Urothelium cell line (cell line): ENCODE results near the gene EXOC6B.

Source experiments
- DNase-seq: peaks from one replicate; pipeline ENCODE4 v3.0.0; 2011; ENCODE audit warnings: low spot score, mixed read lengths
- FAIRE-seq: peaks from 2 replicates; lab custom pipeline; 2011; peaks lifted over from hg19 to GRCh38; lab: Jason Lieb, UNC

Gene EXOC6B

DNA sequence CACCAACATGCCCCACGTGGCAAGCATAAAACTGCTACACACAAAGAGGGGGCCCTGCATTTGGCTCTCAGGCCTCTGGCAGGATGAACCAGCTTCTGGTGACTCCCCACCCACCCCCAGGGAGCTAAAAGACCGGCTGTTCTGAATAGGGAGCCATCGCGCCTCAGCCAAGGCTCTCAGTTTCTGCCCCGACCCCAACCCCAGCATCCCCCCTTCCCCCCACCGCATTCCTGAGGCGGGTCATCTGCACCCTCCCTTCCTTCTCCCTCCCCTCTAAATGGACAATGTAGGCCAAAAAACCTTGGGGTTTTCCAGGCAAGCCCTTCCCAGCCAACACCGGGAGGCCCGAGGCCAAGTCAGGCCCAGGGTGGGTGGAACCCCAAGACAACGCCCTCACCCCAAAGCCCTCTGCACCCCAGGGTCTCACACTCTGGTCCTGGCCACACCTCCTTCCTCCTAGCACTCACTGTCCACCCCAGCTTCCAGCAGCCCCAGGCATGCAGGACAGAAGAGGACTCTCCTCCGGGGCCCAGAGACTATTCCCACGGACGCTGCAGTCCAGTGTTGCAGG, 683.9 kb downstream of the EXOC6B start:
- DNase-seq (no peak), FAIRE-seq (no peak)

DNA sequence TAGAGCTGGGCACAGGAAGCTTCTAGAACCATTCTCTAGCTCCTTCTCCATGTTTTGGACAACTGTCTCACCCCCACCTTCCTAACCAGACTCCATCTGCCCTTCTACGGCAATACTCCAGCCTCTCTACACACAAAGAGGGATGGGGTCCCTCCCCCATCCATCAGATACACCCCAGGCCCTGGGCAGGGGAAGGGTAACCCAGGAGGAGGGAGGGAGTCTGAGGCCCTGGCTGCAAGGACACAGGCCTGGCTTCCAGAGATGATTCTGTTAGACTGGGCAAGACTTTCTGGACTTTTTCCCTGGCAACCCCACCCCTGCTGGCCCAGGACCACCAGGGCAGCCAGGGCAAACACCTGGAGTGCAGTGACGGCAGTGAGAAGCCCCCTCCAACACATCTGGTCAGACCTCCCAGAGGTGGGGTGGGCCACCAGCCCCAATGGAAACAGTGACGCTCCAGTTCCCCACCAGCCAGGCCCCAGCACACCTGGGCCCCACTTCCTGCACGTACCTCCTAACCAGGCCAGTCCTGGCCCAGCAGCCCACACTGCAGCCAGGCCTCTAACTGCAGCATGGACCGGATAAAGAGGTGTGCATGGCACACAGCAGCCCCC, 684.7 kb downstream of the EXOC6B start:
- no peak for FAIRE-seq
- DNase-seq = no peak

DNA sequence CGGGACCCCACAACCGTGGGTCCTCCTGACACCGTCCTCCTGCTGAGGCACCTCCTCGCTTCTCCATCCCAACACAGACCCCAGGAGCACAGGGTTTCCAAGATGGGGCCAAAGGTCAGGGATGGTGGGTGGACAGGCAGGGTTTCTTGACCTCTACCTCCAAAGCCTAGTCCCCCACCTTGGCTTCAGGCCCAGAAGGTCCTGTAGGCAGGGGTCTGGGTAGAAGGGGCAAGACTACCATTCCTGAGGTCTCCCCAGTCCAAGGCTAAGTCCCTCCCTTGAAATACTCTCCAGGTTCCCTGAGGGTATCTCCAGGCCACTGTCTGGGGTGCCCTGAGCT, 685.2 kb downstream of the EXOC6B start:
- DNase-seq (no peak), FAIRE-seq (no peak)

DNA sequence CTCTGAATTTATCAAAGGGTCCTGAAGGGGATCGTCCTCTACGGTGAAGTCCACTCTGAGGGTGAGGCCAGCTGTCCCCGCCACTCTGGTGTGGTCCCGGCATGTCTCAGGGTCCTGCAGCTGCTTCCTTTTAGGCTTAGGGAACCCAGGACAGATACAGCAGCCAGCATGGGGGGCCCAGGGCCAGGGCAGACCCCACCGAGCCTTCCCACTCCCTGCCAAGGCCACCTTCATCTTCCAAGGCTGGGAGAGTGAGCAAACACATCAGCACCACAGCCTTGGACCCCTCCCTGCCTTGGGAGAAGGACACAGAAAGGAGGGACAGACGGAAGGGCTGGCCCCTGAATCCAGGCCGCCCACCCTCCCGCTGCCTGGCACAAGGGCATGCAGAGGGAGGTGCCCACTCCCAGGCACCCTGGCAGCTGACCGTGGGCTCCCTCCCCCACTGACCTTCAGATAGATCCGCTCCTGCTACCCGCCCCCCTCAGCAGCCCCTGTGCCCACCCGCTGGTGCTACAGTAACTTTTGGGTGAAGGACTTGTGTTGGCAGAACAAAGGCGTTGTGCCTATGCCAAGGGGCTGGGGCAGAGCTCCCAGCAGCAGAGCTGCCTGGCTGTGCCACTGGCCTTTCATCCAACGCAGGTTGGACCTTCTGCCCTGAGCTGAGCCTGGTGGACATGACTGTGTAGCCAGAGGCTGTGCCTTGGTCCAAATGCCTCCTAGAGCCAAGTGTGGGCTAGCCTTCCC, 685.8 kb downstream of the EXOC6B start:
- FAIRE-seq (no peak), DNase-seq (no peak)

DNA sequence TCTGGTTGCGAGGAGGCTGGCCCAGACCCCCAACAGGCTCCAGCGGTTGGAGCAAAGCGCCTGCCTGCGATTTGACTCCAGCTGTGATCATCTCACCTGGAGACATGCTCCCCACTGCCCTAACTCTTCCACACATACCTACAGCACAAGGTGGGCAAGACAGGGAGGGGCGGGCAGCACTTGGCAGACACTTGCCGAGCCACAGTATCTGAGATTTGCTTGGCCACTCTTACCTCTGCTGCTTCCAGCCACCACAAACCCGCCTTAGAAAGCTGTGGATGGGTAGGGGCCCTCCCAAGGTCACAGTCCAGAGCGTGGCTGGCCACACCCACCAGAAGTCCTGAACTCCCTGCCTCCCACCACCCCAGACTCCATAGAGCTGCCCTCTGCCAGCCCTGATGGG, 686.4 kb downstream of the EXOC6B start:
- DNase-seq (no peak), FAIRE-seq (no peak)

DNA sequence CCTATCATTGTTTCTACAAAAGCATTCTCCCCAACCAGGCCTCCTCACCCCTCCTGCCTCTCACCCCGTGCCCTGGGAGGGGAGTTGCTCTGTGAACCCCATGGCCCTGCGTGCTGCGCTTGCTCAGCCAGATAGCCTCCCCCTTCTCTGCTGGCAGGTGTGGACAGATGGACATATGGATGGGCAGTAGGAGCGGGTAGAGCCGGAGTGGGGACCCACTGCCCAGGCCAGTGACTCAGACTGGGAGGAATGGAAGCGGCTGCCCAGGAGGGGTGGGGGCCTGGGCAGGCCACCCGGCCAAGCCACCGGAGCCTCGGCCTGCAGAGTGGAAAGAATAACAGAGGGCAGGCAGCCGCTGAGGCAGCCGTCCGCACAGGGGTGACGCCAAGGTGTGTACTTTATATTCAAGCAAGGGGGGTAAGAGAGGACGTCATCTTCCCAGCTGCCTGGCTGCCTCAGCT, 686.9 kb downstream of the EXOC6B start:
- FAIRE-seq = no peak
- DNase-seq = no peak

DNA sequence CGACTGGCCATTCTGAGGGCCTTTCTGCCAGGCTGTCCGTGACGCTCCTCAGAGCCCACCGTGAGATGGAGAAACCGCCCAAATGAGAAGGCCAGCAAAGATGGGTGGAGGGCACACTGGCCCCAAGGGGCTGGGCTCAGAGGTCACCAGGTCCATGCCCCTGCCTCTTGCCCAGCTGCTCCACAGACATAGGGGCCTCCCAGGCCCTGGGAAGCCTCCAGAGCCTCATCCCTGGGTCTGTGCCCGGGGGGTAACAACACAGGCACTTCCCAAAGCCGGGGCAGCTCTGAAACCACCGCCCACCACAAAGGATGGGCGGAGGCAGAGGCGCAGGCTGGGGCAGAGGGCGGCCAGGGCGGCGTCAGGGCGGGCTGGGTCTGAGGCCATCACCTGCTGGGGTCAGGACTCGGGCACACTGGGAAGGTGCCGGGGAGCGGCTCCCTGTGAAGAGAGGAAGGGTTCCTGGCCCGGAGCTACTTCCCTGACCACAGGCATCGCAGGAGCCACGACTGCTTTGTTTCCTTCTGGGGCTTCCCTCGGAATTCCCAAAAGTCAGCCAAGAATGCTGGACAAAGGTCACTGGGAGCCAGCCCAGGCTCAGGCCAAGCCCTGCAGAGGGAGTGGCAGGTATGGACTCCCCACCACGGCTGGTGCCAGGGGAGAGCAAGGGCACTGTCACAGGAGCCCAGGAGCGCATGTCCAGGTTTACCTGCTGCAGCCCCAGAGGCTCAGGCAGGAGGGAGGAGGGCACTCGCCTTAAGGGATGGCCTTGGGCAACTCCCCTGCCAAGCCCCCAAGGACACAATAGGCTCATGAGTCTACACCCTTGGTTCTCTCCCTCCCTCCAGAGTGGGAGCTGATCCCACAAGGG, 687.6 kb downstream of the EXOC6B start:
- DNase-seq (no peak), FAIRE-seq (no peak)

DNA sequence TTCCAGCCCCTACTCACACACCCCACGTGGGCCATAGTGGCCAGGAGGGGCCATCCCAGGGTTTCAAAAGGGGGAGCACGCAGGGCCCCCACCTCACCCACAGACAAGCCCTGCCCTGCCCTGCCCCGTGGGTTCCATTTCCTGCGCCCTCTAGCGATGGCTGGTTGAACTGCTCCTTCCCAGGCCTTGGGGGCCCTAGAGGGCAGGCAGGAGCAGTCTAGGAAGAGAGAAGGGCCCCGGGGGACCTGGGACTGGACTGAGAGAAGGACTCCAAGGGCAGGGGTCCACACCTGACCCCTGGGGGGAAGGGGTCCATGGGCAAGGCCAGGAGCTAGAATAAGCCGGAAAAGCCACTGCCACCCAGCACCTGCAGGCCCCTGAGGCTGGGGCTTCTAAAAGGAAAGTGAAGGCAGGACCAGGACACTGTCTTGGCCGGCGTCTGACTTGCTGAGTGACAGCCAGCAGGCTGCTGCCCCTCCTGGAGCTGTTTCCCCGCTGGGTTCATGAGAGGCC, 688.3 kb downstream of the EXOC6B start:
- peak; percentile 88 for DNase-seq
- FAIRE-seq = no peak

DNA sequence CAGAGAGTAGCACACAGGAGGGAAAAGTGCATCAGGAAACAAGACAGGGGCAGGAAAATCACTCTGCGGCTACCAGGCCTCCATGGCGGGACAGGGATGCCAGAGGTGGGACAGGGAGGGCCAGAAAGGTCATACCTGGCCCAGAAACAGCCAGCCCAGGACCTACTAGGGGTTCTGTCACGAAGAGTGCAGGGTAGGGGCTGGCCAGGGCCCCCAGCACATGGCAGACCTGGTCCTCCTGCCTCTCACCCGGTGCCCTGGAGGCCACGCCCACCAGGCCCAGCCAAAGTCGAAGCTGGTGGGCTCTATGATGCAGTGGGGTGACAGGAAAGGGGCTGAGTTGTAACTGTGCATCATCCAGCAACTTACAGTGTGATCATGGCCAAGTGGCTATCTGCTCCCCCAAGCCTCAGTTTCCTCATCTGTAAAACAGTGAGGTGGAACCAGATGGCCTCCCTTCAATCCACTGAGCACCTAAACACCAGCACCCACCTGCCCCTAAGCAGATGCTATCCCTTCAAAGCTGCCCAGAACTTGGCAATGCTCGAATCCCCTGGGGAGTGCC, 688.8 kb downstream of the EXOC6B start:
- FAIRE-seq (peak; percentile 56), DNase-seq (no peak)

DNA sequence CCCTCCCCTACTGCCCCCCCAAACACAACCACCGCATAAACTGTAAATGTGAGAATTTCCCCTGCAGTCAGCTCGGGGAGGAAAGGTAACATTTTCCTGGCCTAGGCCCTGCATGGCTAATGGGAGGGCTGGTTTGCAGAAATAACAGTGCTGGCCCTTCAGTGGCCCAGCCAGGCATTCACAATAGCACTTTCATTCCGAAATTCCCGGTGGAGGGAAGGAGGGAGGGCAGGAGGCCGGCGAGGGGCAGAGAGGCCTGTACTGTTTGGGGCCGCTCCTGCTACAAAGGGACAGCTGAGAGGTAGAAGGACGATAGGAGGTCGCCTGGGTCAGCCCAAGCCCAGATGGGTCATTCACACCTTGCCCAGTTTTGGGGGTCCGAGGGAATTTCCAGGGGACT, 689.5 kb downstream of the EXOC6B start:
- FAIRE-seq (no peak), DNase-seq (no peak)

DNA sequence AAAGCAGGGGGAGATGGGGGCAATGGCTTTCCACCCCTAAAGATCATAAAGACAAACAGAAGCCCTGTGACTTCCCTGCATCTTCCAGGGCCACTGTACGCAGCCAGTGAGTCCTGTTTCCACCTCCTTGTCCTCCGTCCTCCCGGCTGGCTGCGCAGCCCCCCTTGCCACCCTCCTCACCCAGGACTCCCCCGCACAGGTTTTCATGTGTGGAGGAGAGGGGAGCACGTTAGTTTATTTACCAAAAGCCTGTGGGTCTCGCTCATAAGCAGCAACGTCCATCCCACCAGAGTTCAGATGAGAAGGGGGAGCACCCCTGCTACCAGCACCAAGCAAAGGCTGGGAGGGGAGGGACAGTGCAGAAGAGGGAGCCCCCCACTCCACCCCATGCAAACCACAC, 689.9 kb downstream of the EXOC6B start:
- DNase-seq = no peak
- peak; percentile 13 for FAIRE-seq

DNA sequence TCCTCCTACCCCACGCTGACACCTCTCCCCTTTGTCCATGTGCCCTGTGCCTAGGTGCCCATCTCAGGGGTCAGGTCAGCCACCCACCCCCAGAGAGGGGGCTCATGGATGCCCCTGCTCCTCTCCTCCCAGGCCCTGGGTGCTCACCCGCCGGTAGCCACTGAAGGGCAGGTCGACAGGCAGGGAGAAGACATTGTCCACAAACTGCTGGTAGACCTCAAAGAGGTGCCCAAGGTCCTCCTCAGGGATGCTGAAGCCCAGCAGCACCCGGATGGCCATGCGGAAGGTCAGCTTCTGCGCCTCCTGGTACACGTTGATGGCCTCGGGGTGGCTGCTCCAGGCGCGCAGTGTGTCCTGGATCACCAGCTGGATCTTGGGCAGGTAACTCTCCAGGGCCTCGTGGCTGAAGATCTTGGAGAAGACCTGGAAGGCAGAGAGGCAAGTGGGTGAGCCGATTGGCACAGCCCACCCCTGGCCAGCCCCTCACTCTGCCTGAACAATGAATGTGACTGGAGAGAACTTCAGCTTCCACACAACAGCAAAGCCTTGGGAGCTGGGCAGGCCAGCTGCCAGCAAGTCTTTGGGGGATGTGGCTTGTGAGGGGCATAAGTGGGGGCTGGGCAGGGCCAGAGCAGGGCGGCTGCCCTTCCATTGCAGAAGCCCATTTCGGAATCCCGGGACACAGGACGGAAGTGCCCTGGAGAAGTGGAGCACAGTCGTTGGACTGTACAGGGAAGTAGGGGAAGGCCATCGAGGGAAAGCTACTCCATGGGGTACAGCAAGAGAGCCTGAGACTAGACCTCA, 690.6 kb downstream of the EXOC6B start:
- DNase-seq (no peak), FAIRE-seq (no peak)

DNA sequence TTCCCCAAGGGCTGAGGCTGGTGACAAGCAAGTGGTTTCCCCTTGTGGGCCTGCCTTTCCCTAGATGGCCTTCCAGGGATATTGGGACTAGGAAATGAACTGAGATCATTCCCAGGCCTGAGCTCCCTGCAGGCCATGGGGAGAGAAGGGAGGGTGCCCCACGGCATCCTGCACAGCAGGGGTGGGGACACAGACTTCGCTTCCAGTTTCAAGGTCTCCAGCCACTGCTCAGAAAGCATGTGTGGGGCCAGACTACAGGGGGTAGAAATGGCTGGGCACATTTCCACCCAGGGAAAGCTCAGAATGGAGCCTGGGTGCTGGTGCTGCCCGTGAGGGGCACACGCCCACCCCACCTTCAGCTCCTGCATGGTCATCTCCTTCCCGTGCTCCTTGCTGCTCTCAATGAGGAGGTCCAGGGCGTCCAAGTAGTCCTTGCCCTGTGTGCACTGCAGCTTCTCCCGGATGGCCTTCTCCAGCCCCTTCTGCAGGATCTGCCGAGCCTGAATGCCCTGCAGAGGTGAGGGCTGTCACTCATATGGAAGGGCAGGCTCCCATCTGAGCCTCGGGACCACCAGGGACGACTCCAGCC, 691.3 kb downstream of the EXOC6B start:
- FAIRE-seq (no peak), DNase-seq (no peak)

DNA sequence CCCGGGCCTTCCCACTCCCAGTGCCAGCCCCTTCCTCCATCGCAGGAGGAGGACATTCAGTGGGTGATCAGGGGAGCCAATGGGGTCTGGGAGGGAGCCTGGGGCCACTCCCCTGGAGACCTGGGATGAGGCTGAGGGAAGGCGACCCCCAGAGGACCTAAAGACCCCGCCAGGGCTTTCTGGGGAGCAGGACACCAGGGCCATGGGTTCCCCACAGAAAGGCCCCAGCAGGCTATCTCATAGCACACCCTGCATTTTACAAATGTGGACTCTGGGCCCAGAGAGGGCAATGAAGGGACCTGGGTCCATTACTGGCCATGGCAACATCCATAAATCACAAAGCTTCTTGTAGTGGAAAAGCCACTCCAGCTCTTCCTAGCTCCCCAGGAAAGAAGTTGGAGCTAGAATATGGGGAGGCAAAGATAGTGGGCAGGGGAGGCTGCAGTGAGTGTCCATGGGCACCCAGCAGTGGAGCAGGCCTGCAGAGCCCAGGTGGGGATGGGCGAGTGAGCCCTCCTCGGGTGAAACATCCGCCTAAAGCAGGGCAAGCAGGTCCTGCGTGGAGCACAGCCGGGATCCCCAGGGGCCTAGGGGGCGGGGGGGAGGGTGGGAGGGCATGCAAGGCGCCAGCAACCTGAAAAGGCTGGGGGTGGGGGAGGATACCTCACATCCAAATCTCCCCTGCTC, 692.0 kb downstream of the EXOC6B start:
- DNase-seq (no peak), FAIRE-seq (no peak)

DNA sequence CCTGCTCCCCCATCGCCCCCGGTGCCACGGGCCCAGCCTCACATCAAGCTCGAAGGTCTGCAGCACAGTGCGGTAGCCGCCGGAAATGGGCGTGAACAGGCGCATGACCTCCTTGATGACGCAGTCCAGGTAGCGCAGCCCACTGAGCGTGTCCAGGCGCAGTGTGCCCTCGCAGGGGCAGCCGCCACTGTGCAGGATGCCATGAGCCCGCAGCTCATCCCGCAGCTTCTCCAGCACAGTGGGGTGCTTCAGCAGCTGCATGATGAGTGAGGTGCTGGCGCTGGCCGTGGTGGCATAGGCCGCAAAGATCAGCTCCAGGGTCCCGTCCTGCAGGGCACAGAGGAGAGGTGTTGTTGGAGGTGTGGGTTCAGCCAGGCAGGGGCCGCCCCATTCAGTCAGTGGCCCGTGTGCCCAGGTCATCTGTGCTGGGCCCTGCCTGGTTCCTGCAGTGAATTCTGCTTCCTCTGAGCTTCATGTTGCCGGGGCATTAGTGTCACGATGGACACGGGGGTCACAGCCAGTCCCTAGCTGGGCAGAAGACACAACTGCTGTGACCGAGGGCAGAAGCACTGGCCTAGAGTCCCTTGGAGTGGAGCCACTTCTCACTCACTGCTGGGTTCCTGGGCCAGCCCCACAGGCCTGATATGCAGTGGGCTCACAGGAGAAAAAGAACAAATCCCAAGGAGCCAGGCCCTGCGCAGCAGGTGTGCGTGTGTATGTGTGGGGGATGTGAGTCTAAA, 692.7 kb downstream of the EXOC6B start:
- no peak for FAIRE-seq
- DNase-seq = no peak

DNA sequence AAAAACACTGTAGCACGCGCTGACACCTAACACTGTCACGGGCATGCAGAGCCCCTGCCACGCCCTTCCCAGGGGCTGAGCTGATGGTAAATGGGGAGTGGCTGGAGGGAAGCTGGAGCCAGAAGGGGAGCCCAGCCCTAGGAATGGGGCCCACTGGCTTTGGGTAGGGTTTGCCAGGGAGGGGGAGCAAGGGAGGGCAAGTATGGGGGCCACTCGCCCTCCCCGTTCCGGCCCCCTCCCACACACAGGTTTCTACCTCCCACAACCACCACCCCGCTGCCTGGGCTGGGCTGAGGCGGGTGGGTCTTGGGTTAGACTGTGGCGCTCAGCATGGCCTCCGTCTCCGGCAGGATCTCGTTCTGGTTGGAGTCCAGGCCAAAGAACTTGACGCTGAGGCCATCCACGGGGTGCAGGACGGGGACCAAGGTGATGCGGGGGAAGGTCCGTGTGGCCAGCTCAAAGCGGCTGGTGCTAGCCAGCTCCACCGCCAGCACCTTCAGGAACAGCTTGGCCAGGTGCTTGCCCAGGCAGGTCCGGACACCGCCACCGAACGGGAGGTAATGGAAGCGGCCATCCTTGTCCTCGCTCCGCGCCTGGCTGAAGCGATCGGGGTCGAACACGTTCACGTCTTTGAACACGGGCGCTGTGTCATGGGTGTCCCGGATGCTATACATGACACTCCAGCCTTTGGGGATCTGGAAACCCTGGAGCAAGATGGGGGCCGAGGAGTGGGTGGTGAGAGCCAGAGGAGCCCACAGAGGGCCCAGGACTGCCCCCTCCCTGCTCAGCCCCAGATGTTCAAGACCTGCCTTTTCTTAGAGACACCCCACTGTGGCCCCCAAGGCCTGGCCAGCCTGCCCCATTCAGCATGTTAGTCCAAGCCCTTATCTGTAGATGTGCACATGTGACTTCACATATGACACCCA, 693.7 kb downstream of the EXOC6B start:
- no peak for DNase-seq
- FAIRE-seq = no peak

DNA sequence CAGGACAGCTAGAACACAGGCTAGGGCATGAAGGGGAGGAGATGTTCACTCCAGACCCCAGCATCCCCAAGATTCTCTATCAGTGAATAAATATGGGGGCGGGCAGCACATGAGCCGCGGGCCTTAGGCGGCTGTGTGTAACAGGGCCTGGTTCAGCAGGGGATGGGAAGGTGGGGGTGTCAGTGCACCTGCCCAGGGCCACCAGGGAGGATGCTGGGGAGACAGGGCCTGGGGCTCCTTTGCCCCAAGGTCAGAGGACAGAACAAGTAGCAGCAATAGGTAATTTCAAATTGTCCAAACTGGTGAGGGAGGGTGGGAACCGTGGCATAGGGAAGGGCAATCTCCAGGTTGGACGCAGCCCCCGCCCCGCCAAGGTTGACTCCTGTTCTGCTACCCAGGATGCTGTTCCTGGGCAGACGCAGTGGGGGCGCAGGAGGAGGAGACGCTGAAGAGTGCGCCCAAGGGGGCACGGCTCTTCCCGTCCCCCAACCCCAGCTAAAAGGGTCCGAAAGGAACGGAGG, 694.4 kb downstream of the EXOC6B start:
- FAIRE-seq = no peak
- DNase-seq = no peak
